Measurements from ENCODE around the gene MSX2. TPM values are rescaled to one million over a fixed set of nuclear protein-coding genes. Genes with fewer than 3 reads are reported as not detected.

MSX2 gene
- total RNA-seq, 1 donor from 2014 or later: 1.3 TPM

DNA sequence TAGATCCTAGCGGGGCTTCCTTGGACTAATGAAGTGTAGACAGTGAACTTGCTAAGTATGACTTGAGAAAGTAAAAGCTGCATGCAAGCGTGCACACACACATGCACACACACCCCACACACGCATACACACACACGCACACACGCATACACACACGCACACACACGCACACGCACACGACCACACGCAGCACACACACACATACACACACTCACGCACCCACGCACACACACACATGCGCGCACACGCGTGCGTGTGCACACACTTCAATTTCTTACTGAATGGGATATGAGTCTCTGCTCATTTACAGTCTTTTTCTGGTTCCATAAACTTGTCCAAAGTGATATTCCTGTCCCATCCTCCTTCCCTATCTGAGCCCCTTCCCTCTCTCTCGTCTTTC, 41.2 kb downstream of the MSX2 start:
- no peak for TF ChIP-seq CTCF (IDR thresholded peaks at IDR 0.05; ENCODE audit: insufficient read depth, low read length, poor library complexity, severe bottlenecking)
- H3K36me3 ChIP-seq (ENCODE audit: control insufficient read depth, insufficient read depth, low read length): no peaks in the 10 kb centered on the region
- H3K27me3 ChIP-seq (ENCODE audit: control insufficient read depth, insufficient read depth, low read length): no peaks in the 10 kb centered on the region
- DNase-seq (ENCODE audit: low read depth): no peak
- H3K4me3 ChIP-seq (ENCODE audit: low read depth, low read length): no peak overlapping the region

DNA sequence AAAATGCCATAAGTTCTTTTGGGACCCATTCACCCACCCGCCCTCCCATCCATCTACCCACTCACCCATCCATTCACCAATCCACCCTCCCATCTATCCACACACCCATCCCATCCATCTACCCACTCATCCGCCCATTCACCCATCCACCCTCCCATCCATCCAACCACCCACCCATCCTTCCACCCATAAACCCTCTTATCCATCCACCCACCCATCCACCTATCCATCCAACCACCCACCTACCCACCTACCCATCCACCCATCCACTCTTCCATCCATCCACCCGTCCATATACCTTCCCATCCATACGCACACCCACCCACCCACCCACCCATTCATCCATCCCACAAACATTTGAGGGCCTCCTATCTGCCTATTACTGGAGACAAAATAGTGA, 43.3 kb downstream of the MSX2 start:
- no peaks in the 10 kb centered on the region for H3K27me3 ChIP-seq (ENCODE audit: control insufficient read depth, insufficient read depth, low read length)
- TF ChIP-seq CTCF (IDR thresholded peaks at IDR 0.05; ENCODE audit: insufficient read depth, low read length, poor library complexity, severe bottlenecking): no peak
- no peaks in the 10 kb centered on the region for H3K36me3 ChIP-seq (ENCODE audit: control insufficient read depth, insufficient read depth, low read length)
- no peak overlapping the region for H3K4me3 ChIP-seq (ENCODE audit: low read depth, low read length)
- DNase-seq (ENCODE audit: low read depth): no peak

DNA sequence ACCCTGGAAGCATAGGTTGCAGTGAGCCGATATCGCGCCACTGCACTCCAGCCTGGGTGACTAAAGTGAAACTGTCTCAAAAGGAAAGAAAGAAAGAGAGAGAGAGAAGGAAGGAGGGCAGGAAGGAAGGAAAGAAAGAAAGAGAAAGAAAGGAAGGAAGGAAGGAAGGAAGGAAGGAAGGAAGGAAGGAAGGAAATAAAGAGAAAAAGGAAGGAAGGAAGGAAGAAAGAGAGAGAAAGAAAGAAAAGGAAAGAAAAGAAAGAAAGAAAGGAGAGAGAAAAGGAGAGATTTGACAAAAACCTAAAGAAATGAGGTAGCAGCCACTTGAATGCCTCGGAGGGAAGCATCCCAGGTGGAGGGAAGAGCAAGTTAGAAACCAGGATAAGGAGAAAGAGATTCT, 44.6 kb downstream of the MSX2 start:
- H3K4me3 ChIP-seq (ENCODE audit: low read depth, low read length): no peak overlapping the region
- H3K36me3 ChIP-seq (ENCODE audit: control insufficient read depth, insufficient read depth, low read length): no peaks in the 10 kb centered on the region
- TF ChIP-seq CTCF (IDR thresholded peaks at IDR 0.05; ENCODE audit: insufficient read depth, low read length, poor library complexity, severe bottlenecking): no peak
- DNase-seq (ENCODE audit: low read depth): no peak
- H3K27me3 ChIP-seq (ENCODE audit: control insufficient read depth, insufficient read depth, low read length): no peaks in the 10 kb centered on the region

- no peak for DNase-seq (ENCODE audit: low read depth)
- no peak for TF ChIP-seq CTCF (IDR thresholded peaks at IDR 0.05; ENCODE audit: insufficient read depth, low read length, poor library complexity, severe bottlenecking)
- Histone ChIP-seq H3K4me3 (ENCODE audit: low read depth, low read length) (no peak overlapping the region), H3K36me3 (ENCODE audit: control insufficient read depth, insufficient read depth, low read length) (no peaks in the 10 kb centered on the region), H3K27me3 (ENCODE audit: control insufficient read depth, insufficient read depth, low read length) (no peaks in the 10 kb centered on the region)
Observed at GRCh38 chr5:174773371-174773770, 49.0 kb downstream of the MSX2 start.

GRCh38 chr5:174775081-174775480, 50.7 kb downstream of the MSX2 start:
- H3K36me3 ChIP-seq (ENCODE audit: control insufficient read depth, insufficient read depth, low read length): no peaks in the 10 kb centered on the region
- H3K27me3 ChIP-seq (ENCODE audit: control insufficient read depth, insufficient read depth, low read length): no peaks in the 10 kb centered on the region
- TF ChIP-seq CTCF (IDR thresholded peaks at IDR 0.05; ENCODE audit: insufficient read depth, low read length, poor library complexity, severe bottlenecking): no peak
- no peak overlapping the region for H3K4me3 ChIP-seq (ENCODE audit: low read depth, low read length)
- DNase-seq (ENCODE audit: low read depth): no peak

- TF ChIP-seq CTCF (IDR thresholded peaks at IDR 0.05; ENCODE audit: insufficient read depth, low read length, poor library complexity, severe bottlenecking): no peak
- Histone ChIP-seq H3K4me3 (ENCODE audit: low read depth, low read length) (no peak overlapping the region), H3K36me3 (ENCODE audit: control insufficient read depth, insufficient read depth, low read length) (no peaks in the 10 kb centered on the region), H3K27me3 (ENCODE audit: control insufficient read depth, insufficient read depth, low read length) (no peaks in the 10 kb centered on the region)
- DNase-seq (ENCODE audit: low read depth): no peak
Observed at GRCh38 chr5:174777111-174777510, 52.7 kb downstream of the MSX2 start.
